ENCODE measurements around the gene CSNK1G2.

The CSNK1G2 gene

DNA sequence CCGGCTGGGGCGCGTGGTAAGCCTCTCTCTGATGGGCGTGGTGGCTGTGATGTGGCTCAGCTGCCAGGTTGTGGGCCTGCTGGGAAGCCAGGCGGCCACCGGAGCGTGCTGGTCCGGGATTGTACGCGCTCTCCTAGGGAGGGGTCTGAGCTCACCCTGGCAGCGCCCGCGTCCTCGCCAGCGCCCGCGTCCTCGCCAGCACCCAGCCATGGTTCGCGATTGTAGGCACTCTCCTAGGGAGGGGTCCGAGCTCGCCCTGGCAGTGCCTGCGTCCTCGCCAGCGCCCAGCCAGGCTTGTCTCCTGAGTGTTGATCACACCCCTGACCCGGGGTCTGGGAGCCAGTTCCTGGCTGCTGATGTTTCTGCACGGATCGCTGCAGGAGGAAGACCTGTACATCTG lies 22.0 kb upstream of the CSNK1G2 start:
- no peak for ATAC-seq
- no peak for TF ChIP-seq ZFP30 (CRISPR knock-in tag; IDR thresholded peaks at IDR 0.05)
- TF ChIP-seq, protein P1, sequence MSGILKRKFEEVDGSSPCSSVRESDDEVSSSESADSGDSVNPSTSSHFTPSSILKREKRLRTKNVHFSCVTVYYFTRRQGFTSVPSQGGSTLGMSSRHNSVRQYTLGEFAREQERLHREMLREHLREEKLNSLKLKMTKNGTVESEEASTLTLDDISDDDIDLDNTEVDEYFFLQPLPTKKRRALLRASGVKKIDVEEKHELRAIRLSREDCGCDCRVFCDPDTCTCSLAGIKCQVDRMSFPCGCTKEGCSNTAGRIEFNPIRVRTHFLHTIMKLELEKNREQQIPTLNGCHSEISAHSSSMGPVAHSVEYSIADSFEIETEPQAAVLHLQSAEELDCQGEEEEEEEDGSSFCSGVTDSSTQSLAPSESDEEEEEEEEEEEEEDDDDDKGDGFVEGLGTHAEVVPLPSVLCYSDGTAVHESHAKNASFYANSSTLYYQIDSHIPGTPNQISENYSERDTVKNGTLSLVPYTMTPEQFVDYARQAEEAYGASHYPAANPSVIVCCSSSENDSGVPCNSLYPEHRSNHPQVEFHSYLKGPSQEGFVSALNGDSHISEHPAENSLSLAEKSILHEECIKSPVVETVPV (CRISPR knock-in tag; IDR thresholded peaks at IDR 0.05), result no peak
- no peak for TF ChIP-seq CSDC2 (CRISPR knock-in tag; IDR thresholded peaks at IDR 0.05)
- TF ChIP-seq, protein P2, sequence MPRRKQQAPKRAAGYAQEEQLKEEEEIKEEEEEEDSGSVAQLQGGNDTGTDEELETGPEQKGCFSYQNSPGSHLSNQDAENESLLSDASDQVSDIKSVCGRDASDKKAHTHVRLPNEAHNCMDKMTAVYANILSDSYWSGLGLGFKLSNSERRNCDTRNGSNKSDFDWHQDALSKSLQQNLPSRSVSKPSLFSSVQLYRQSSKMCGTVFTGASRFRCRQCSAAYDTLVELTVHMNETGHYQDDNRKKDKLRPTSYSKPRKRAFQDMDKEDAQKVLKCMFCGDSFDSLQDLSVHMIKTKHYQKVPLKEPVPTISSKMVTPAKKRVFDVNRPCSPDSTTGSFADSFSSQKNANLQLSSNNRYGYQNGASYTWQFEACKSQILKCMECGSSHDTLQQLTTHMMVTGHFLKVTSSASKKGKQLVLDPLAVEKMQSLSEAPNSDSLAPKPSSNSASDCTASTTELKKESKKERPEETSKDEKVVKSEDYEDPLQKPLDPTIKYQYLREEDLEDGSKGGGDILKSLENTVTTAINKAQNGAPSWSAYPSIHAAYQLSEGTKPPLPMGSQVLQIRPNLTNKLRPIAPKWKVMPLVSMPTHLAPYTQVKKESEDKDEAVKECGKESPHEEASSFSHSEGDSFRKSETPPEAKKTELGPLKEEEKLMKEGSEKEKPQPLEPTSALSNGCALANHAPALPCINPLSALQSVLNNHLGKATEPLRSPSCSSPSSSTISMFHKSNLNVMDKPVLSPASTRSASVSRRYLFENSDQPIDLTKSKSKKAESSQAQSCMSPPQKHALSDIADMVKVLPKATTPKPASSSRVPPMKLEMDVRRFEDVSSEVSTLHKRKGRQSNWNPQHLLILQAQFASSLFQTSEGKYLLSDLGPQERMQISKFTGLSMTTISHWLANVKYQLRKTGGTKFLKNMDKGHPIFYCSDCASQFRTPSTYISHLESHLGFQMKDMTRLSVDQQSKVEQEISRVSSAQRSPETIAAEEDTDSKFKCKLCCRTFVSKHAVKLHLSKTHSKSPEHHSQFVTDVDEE (CRISPR knock-in tag; IDR thresholded peaks at IDR 0.05), result no peak
- TF ChIP-seq ESRRG (CRISPR knock-in tag; IDR thresholded peaks at IDR 0.05), result no peak
- TF ChIP-seq, protein P3, sequence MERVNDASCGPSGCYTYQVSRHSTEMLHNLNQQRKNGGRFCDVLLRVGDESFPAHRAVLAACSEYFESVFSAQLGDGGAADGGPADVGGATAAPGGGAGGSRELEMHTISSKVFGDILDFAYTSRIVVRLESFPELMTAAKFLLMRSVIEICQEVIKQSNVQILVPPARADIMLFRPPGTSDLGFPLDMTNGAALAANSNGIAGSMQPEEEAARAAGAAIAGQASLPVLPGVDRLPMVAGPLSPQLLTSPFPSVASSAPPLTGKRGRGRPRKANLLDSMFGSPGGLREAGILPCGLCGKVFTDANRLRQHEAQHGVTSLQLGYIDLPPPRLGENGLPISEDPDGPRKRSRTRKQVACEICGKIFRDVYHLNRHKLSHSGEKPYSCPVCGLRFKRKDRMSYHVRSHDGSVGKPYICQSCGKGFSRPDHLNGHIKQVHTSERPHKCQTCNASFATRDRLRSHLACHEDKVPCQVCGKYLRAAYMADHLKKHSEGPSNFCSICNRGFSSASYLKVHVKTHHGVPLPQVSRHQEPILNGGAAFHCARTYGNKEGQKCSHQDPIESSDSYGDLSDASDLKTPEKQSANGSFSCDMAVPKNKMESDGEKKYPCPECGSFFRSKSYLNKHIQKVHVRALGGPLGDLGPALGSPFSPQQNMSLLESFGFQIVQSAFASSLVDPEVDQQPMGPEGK (CRISPR knock-in tag; IDR thresholded peaks at IDR 0.05; ENCODE audit: borderline replicate concordance), result no peak
- TF ChIP-seq BACH2 (CRISPR knock-in tag; IDR thresholded peaks at IDR 0.05; ENCODE audit: borderline replicate concordance), result no peak
- TF ChIP-seq ZNF565 (CRISPR knock-in tag; conservative IDR thresholded peaks at IDR 0.05; ENCODE audit: low read depth), result no peak
- no peak for TF ChIP-seq SNAI2 (CRISPR knock-in tag; IDR thresholded peaks at IDR 0.05)
- TF ChIP-seq ZFP3 (CRISPR knock-in tag; IDR thresholded peaks at IDR 0.05), result no peak
- TF ChIP-seq PPARA (CRISPR knock-in tag; IDR thresholded peaks at IDR 0.05; ENCODE audit: borderline replicate concordance), result no peak

GRCh38 chr19:1920644-1921043 lies 20.3 kb upstream of the CSNK1G2 start:
- TF ChIP-seq, protein P3 (CRISPR knock-in tag; IDR thresholded peaks at IDR 0.05; ENCODE audit: borderline replicate concordance), result no peak
- TF ChIP-seq, protein P2 (CRISPR knock-in tag; IDR thresholded peaks at IDR 0.05), result no peak
- TF ChIP-seq ESRRG (CRISPR knock-in tag; IDR thresholded peaks at IDR 0.05) (no peak), ZC3H10 (CRISPR knock-in tag; IDR thresholded peaks at IDR 0.05) (no peak), ZNF70 (CRISPR knock-in tag; IDR thresholded peaks at IDR 0.05) (no peak), ARNTL (CRISPR knock-in tag; IDR thresholded peaks at IDR 0.05; ENCODE audit: borderline replicate concordance, low read depth) (no peak), GLIS3 (CRISPR knock-in tag; IDR thresholded peaks at IDR 0.05) (no peak), OSR1 (CRISPR knock-in tag; IDR thresholded peaks at IDR 0.05) (no peak), ZNF565 (CRISPR knock-in tag; conservative IDR thresholded peaks at IDR 0.05; ENCODE audit: low read depth) (no peak), ZFP3 (CRISPR knock-in tag; IDR thresholded peaks at IDR 0.05) (no peak), BACH2 (CRISPR knock-in tag; IDR thresholded peaks at IDR 0.05; ENCODE audit: borderline replicate concordance) (no peak), TOX (CRISPR knock-in tag; IDR thresholded peaks at IDR 0.05; ENCODE audit: borderline replicate concordance) (no peak), ZFP30 (CRISPR knock-in tag; IDR thresholded peaks at IDR 0.05) (no peak)
- TF ChIP-seq, protein P1 (CRISPR knock-in tag; IDR thresholded peaks at IDR 0.05), result no peak
- no peak for ATAC-seq

All from SK-N-SH treated with all-trans-retinoic acid at 6 μM for 48 hours (cell line).